IMR-90 (cell line): ENCODE data around the gene DTNA.

Source experiments
- CEBPB ChIP-seq: IDR thresholded peaks from 2 replicates; pipeline ENCODE4 v1.6.1; 2012; ENCODE audit warnings: low read depth, low read length, improper control_type of control experiment
- CHD1 ChIP-seq: IDR thresholded peaks from 2 replicates; pipeline ENCODE4 v1.6.1; 2012; ENCODE audit warnings: low read depth, low read length, improper control_type of control experiment
- POLR2A ChIP-seq: IDR thresholded peaks from 2 replicates; pipeline ENCODE4 v1.6.1; 2012; ENCODE audit warnings: mild to moderate bottlenecking, low read depth, low read length
- RFX5 ChIP-seq: IDR thresholded peaks from 2 replicates; pipeline ENCODE4 v1.8.0; 2012; ENCODE audit warnings: low read depth, mild to moderate bottlenecking, low read length, moderate library complexity
- TF ChIP-seq, protein P1 (sequence below): conservative IDR thresholded peaks from 2 replicates; pipeline ENCODE4 v1.5.1; 2012; ENCODE audit warnings: mild to moderate bottlenecking, low read depth, low read length, improper control_type of control experiment

DNA sequence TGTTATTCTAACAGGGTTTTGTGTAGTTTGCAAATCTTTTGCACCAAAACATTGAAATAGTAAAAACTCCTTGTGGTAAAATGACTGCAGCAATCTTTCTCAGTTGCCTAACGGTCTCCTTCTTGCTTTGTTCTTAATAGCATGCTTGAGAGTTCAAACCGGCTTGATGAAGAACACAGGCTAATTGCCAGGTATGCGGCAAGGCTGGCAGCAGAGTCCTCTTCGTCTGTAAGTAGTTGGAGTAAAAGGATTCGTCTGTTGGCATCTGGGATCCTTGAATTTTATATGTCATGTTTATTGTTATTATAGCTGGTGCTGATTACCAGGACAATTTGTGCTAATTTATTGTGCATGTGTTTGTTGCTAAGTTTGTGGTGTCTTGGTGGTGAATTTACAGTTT, 138.1 kb downstream of the DTNA start:
- TF ChIP-seq CHD1 (no peak), CEBPB (no peak), POLR2A (no peak), RFX5 (no peak)
- TF ChIP-seq, protein P1, sequence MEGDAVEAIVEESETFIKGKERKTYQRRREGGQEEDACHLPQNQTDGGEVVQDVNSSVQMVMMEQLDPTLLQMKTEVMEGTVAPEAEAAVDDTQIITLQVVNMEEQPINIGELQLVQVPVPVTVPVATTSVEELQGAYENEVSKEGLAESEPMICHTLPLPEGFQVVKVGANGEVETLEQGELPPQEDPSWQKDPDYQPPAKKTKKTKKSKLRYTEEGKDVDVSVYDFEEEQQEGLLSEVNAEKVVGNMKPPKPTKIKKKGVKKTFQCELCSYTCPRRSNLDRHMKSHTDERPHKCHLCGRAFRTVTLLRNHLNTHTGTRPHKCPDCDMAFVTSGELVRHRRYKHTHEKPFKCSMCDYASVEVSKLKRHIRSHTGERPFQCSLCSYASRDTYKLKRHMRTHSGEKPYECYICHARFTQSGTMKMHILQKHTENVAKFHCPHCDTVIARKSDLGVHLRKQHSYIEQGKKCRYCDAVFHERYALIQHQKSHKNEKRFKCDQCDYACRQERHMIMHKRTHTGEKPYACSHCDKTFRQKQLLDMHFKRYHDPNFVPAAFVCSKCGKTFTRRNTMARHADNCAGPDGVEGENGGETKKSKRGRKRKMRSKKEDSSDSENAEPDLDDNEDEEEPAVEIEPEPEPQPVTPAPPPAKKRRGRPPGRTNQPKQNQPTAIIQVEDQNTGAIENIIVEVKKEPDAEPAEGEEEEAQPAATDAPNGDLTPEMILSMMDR, result no peak
